ENCODE results near the gene RYR2. TPM values are rescaled to one million over a fixed set of nuclear protein-coding genes. Genes with fewer than 3 reads are reported as not detected.

RYR2 gene
- total and polyA plus RNA-seq, 2 donors: 0.21 to 0.38 TPM

GRCh38 chr1:237183963-237184540, 142.1 kb downstream of the RYR2 start:
- H3K4me3 ChIP-seq (ENCODE audit: low read length in 2 of 2): no peak overlapping the region
- H3K27ac ChIP-seq (ENCODE audit: low read depth in 1 of 2, low read length in 1 of 2): no peak overlapping the region
- H3K27me3 ChIP-seq (ENCODE audit: control insufficient read depth in 2 of 2, insufficient read depth in 1 of 2, low read length in 1 of 2): no peaks in the 10 kb centered on the region
- WGBS: 79% methylated on average over 7 of the region's 7 CpGs
- H3K36me3 ChIP-seq (ENCODE audit: control insufficient read depth in 2 of 2, insufficient read depth in 2 of 2, low read length in 1 of 2): no peaks in the 10 kb centered on the region
- H3K9me3 ChIP-seq (ENCODE audit: control insufficient read depth in 2 of 2, insufficient read depth in 1 of 2, low read length in 1 of 2): no peaks in the 10 kb centered on the region
- no peak for DNase-seq (ENCODE audit: low read depth in 6 of 9, low spot score in 9 of 9)
- H3K4me1 ChIP-seq (ENCODE audit: control insufficient read depth in 2 of 2, insufficient read depth in 2 of 2, low read length in 2 of 2): no peaks in the 10 kb centered on the region

- no peak for DNase-seq (ENCODE audit: low read depth in 6 of 9, low spot score in 9 of 9)
- H3K27me3 ChIP-seq (ENCODE audit: control insufficient read depth in 2 of 2, insufficient read depth in 1 of 2, low read length in 1 of 2): no peaks in the 10 kb centered on the region
- no peaks in the 10 kb centered on the region for H3K4me1 ChIP-seq (ENCODE audit: control insufficient read depth in 2 of 2, insufficient read depth in 2 of 2, low read length in 2 of 2)
- WGBS: 62% methylated on average over 8 of the region's 8 CpGs
- no peak overlapping the region for H3K4me3 ChIP-seq (ENCODE audit: low read length in 2 of 2)
- no peaks in the 10 kb centered on the region for H3K36me3 ChIP-seq (ENCODE audit: control insufficient read depth in 2 of 2, insufficient read depth in 2 of 2, low read length in 1 of 2)
- no peak overlapping the region for H3K27ac ChIP-seq (ENCODE audit: low read depth in 1 of 2, low read length in 1 of 2)
- no peaks in the 10 kb centered on the region for H3K9me3 ChIP-seq (ENCODE audit: control insufficient read depth in 2 of 2, insufficient read depth in 1 of 2, low read length in 1 of 2)
Observed at GRCh38 chr1:237186675-237187074, 144.7 kb downstream of the RYR2 start.

GRCh38 chr1:237187842-237188241, 145.9 kb downstream of the RYR2 start:
- no peak for DNase-seq (ENCODE audit: low read depth in 6 of 9, low spot score in 9 of 9)
- H3K27me3 ChIP-seq (ENCODE audit: control insufficient read depth in 2 of 2, insufficient read depth in 1 of 2, low read length in 1 of 2): no peaks in the 10 kb centered on the region
- H3K4me1 ChIP-seq (ENCODE audit: control insufficient read depth in 2 of 2, insufficient read depth in 2 of 2, low read length in 2 of 2): no peaks in the 10 kb centered on the region
- H3K27ac ChIP-seq (ENCODE audit: low read depth in 1 of 2, low read length in 1 of 2): no peak overlapping the region
- H3K36me3 ChIP-seq (ENCODE audit: control insufficient read depth in 2 of 2, insufficient read depth in 2 of 2, low read length in 1 of 2): no peaks in the 10 kb centered on the region
- no peaks in the 10 kb centered on the region for H3K9me3 ChIP-seq (ENCODE audit: control insufficient read depth in 2 of 2, insufficient read depth in 1 of 2, low read length in 1 of 2)
- 95% methylated on average over 3 of the region's 3 CpGs for WGBS
- H3K4me3 ChIP-seq (ENCODE audit: low read length in 2 of 2): no peak overlapping the region

- 82% methylated on average over 9 of the region's 9 CpGs for WGBS
- no peak for DNase-seq (ENCODE audit: low read depth in 6 of 9, low spot score in 9 of 9)
- Histone ChIP-seq H3K4me3 (ENCODE audit: low read length in 2 of 2) (no peak overlapping the region), H3K4me1 (ENCODE audit: control insufficient read depth in 2 of 2, insufficient read depth in 2 of 2, low read length in 2 of 2) (no peaks in the 10 kb centered on the region), H3K27ac (ENCODE audit: low read depth in 1 of 2, low read length in 1 of 2) (no peak overlapping the region), H3K36me3 (ENCODE audit: control insufficient read depth in 2 of 2, insufficient read depth in 2 of 2, low read length in 1 of 2) (no peaks in the 10 kb centered on the region), H3K27me3 (ENCODE audit: control insufficient read depth in 2 of 2, insufficient read depth in 1 of 2, low read length in 1 of 2) (no peaks in the 10 kb centered on the region), H3K9me3 (ENCODE audit: control insufficient read depth in 2 of 2, insufficient read depth in 1 of 2, low read length in 1 of 2) (no peaks in the 10 kb centered on the region)
Observed at GRCh38 chr1:237191403-237191802, 149.4 kb downstream of the RYR2 start.

GRCh38 chr1:237197470-237198425, 155.8 kb downstream of the RYR2 start:
- H3K4me3 ChIP-seq (ENCODE audit: low read length in 2 of 2): no peak overlapping the region
- H3K36me3 ChIP-seq (ENCODE audit: control insufficient read depth in 2 of 2, insufficient read depth in 2 of 2, low read length in 1 of 2): no peaks in the 10 kb centered on the region
- no peaks in the 10 kb centered on the region for H3K9me3 ChIP-seq (ENCODE audit: control insufficient read depth in 2 of 2, insufficient read depth in 1 of 2, low read length in 1 of 2)
- 76% methylated on average over 7 of the region's 7 CpGs for WGBS
- no peaks in the 10 kb centered on the region for H3K27me3 ChIP-seq (ENCODE audit: control insufficient read depth in 2 of 2, insufficient read depth in 1 of 2, low read length in 1 of 2)
- no peak overlapping the region for H3K27ac ChIP-seq (ENCODE audit: low read depth in 1 of 2, low read length in 1 of 2)
- no peaks in the 10 kb centered on the region for H3K4me1 ChIP-seq (ENCODE audit: control insufficient read depth in 2 of 2, insufficient read depth in 2 of 2, low read length in 2 of 2)
- no peak for DNase-seq (ENCODE audit: low read depth in 6 of 9, low spot score in 9 of 9)

- 93% methylated on average over 6 of the region's 6 CpGs for WGBS
- no peak overlapping the region for H3K4me3 ChIP-seq (ENCODE audit: low read length in 2 of 2)
- no peaks in the 10 kb centered on the region for H3K36me3 ChIP-seq (ENCODE audit: control insufficient read depth in 2 of 2, insufficient read depth in 2 of 2, low read length in 1 of 2)
- no peaks in the 10 kb centered on the region for H3K27me3 ChIP-seq (ENCODE audit: control insufficient read depth in 2 of 2, insufficient read depth in 1 of 2, low read length in 1 of 2)
- no peaks in the 10 kb centered on the region for H3K4me1 ChIP-seq (ENCODE audit: control insufficient read depth in 2 of 2, insufficient read depth in 2 of 2, low read length in 2 of 2)
- no peak overlapping the region for H3K27ac ChIP-seq (ENCODE audit: low read depth in 1 of 2, low read length in 1 of 2)
- no peaks in the 10 kb centered on the region for H3K9me3 ChIP-seq (ENCODE audit: control insufficient read depth in 2 of 2, insufficient read depth in 1 of 2, low read length in 1 of 2)
- no peak for DNase-seq (ENCODE audit: low read depth in 6 of 9, low spot score in 9 of 9)
Observed at GRCh38 chr1:237199026-237199425, 157.0 kb downstream of the RYR2 start.

- 91% methylated on average over 4 of the region's 4 CpGs for WGBS
- DNase-seq (ENCODE audit: low read depth in 6 of 9, low spot score in 9 of 9): no peak
Observed at GRCh38 chr1:237201155-237201554, 159.2 kb downstream of the RYR2 start.

GRCh38 chr1:237204841-237205240, 162.9 kb downstream of the RYR2 start:
- 80% methylated on average over 4 of the region's 4 CpGs for WGBS
- Histone ChIP-seq H3K9me3 (ENCODE audit: control insufficient read depth in 2 of 2, insufficient read depth in 1 of 2, low read length in 1 of 2) (no peaks in the 10 kb centered on the region), H3K36me3 (ENCODE audit: control insufficient read depth in 2 of 2, insufficient read depth in 2 of 2, low read length in 1 of 2) (no peaks in the 10 kb centered on the region), H3K27ac (ENCODE audit: low read depth in 1 of 2, low read length in 1 of 2) (no peak overlapping the region), H3K4me1 (ENCODE audit: control insufficient read depth in 2 of 2, insufficient read depth in 2 of 2, low read length in 2 of 2) (no peaks in the 10 kb centered on the region), H3K27me3 (ENCODE audit: control insufficient read depth in 2 of 2, insufficient read depth in 1 of 2, low read length in 1 of 2) (no peaks in the 10 kb centered on the region), H3K4me3 (ENCODE audit: low read length in 2 of 2) (no peak overlapping the region)
- no peak for DNase-seq (ENCODE audit: low read depth in 6 of 9, low spot score in 9 of 9)

More at GRCh38 chr1:237201155-237201554, 159.2 kb downstream of the RYR2 start:
- Histone ChIP-seq H3K36me3 (ENCODE audit: control insufficient read depth in 2 of 2, insufficient read depth in 2 of 2, low read length in 1 of 2) (no peaks in the 10 kb centered on the region), H3K9me3 (ENCODE audit: control insufficient read depth in 2 of 2, insufficient read depth in 1 of 2, low read length in 1 of 2) (no peaks in the 10 kb centered on the region), H3K4me3 (ENCODE audit: low read length in 2 of 2) (no peak overlapping the region), H3K27me3 (ENCODE audit: control insufficient read depth in 2 of 2, insufficient read depth in 1 of 2, low read length in 1 of 2) (no peaks in the 10 kb centered on the region), H3K27ac (ENCODE audit: low read depth in 1 of 2, low read length in 1 of 2) (no peak overlapping the region), H3K4me1 (ENCODE audit: control insufficient read depth in 2 of 2, insufficient read depth in 2 of 2, low read length in 2 of 2) (no peaks in the 10 kb centered on the region)

GRCh38 chr1:237205400-237206064, 163.5 kb downstream of the RYR2 start:
- no peak overlapping the region for H3K4me3 ChIP-seq (ENCODE audit: low read length in 2 of 2)
- DNase-seq (ENCODE audit: low read depth in 6 of 9, low spot score in 9 of 9): no peak
- WGBS: 82% methylated on average over 14 of the region's 14 CpGs
- no peaks in the 10 kb centered on the region for H3K36me3 ChIP-seq (ENCODE audit: control insufficient read depth in 2 of 2, insufficient read depth in 2 of 2, low read length in 1 of 2)
- H3K27ac ChIP-seq (ENCODE audit: low read depth in 1 of 2, low read length in 1 of 2): no peak overlapping the region
- no peaks in the 10 kb centered on the region for H3K9me3 ChIP-seq (ENCODE audit: control insufficient read depth in 2 of 2, insufficient read depth in 1 of 2, low read length in 1 of 2)
- H3K4me1 ChIP-seq (ENCODE audit: control insufficient read depth in 2 of 2, insufficient read depth in 2 of 2, low read length in 2 of 2): no peaks in the 10 kb centered on the region
- H3K27me3 ChIP-seq (ENCODE audit: control insufficient read depth in 2 of 2, insufficient read depth in 1 of 2, low read length in 1 of 2): no peaks in the 10 kb centered on the region
